HG02623 (cell line): ENCODE results near the gene MSLN.
"Not testable (repeated sequence)": the region's sequence is repeated elsewhere in the genome, so short reads cannot be mapped to it uniquely, and the experiment has no call there.

Source experiments
- ATAC-seq: cut with Tn5 transposase; IDR thresholded peaks from one replicate; pipeline ENCODE4 v1.9.1; 2021; ENCODE audit warnings: moderate library complexity; ENCODE audit not compliant: unreplicated experiment

Gene MSLN

DNA sequence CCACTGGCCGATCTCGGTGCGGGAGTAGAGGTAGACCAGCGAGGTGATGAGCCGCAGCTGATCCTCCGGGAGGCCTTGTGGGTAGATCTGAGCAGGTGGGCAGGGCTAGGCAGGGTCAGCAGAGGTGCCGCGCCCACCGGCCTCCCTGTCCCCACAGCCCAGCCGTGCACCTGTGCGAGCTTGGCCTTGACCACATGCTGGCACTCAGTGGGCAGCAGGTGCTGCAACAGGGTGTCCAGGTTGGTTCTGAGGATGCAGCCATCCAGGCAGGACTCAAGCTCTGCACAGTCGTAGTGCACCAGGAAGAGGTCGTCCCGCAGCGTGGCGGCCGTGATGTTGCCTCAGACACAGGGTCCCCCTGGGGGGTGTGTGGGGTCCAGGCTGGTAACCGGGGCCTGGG, 12.4 kb downstream of the MSLN start:
- ATAC-seq: no peak

DNA sequence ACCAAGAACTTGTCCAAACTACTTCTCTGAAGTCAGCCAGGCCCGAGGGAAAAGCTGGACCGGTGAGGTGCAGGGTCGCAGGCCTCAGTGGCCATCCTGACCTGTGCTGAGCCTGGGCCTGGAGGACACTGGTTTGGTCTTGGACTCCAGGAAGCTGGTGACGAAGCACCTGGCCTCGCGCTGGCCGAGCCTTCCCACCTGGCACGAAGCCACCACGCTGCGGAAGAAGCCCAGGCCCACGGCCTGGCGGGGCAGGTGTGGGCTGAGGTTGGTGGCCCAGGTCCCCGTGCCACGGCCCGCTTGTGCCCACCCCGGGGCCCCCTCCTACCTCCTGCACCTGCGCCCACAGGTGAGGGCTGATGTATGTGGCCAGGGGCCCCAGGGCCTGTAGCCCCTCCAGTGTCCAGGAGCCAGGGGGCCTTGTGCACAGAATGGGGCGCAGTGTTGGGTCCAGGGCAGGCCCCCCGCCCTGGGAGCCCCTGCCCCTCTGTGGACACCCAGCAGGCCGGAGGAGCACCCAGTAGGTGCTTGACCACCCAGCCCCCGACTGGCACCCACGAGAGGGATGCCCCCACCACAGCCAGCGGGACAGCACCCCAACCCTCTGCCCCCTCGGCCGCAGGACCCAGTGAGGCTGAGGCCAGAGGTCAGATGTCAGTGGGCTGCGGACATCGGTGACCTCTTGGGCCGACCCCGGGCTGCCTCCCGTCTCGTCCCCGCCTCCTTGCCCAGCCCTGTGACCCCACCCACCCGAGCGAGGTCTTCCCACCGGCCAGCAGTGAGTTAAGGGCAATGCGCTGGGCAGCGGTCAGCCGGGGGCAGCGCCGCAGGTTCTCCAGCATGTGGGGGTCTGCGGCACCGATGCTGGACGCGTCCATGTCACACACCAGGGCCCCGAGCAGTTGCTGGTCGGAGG, 13.8 kb downstream of the MSLN start:
- no peak for ATAC-seq

DNA sequence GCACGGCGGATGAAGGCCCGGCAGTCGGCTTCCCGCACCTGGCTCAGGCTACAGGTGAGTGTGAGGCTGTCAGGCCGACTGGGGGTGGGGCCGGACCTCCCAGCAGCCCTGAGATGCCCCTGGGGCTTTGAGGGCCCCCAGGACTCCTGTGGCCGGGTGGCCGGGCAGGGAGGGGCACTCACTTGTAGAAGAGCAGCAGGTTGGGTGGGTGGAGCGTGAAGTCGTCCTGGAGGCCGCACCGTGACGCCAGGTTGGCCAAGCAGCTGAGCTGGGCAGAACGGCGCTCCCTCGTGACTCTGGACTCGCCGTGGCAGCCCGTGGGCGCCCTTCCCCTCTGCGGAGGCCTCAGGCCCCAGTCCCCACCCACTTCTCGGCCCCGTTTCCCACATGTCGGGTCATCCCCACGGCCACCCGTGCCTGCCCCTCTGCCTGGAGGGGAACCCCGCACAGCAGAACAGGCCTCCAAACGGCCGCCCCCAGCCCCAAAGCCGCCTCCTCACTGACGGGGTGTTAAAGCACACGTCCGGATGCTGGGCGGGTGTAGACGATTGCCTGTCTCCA, 14.8 kb downstream of the MSLN start:
- no peak for ATAC-seq

DNA sequence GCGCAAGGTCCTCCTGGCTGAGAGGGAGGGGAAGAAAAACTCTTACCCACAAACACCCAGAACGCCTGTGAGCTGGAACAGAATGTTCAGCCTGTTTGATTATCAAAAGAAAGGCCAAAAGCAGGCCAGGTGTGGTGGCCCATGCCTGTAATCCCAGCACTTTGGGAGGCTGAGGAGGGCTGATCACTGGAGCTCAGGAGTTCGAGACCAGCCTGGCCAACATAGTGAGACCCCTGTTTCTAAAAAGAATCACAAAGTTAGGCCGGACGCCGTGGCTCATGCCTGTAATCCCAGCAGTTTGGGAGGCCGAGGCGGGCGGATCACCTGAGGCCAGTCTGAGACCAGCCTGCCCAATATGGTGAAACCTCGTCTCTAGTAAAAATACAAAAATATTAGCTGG, 15.8 kb downstream of the MSLN start:
- ATAC-seq: not testable (repeated sequence)

DNA sequence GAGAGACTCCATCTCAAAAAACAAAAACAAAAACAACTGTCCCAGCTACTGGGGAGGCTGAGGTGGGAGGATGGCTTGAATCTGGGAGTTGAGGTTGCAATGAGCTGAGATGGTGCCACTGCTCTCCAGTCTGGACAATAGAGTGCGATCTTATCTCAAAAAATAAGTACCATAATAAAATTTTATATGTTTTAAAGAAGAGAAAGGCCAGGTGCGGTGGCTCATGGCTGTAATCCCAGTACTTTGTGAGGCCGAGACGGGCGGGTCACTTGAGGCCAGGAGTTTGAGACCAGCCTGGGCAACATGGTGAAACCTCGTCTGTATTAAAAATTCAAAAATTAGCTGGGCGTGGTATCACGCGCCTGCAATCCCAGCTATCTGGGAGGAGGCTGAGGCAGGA, 16.3 kb downstream of the MSLN start:
- no peak for ATAC-seq

DNA sequence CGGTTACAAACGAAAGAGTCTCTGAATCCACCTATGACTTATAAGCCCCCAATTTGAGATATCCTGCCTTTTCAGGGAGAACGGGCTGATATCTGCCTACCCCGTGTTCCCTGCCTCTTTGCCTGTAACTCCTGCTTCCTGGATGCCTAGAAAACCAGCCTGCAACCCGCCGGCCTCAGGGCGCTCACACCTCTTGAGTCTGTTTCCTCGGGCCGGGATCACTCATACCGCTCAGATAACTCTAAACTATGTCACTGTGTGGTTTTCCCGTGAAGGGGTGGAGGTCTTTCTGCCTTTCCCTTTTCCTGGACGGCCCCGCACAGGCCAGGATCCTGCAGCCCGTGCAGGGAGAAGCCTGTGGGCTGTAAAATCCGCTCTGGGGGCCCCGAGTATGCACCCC, 17.3 kb downstream of the MSLN start:
- ATAC-seq: no peak

DNA sequence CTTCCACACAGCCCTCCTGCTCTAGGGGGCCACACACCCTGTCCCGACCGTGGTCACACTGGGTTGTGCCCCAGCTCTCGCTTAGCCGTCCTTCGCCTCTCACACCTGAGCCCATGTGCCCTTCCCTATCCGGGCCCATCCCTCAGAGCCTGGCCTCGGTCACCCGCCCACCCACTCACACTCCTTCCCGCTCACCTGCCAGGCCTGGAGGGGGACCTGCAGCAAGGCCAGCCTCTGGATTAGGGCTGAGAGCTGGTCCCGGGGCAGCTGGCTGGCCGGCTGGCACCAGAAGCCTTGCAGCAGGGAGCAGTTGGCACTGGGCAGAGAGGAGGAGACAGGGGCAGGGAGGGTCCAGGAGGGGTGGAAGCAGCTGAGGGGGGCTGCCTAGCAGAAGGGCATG, 17.9 kb downstream of the MSLN start:
- ATAC-seq: no peak

DNA sequence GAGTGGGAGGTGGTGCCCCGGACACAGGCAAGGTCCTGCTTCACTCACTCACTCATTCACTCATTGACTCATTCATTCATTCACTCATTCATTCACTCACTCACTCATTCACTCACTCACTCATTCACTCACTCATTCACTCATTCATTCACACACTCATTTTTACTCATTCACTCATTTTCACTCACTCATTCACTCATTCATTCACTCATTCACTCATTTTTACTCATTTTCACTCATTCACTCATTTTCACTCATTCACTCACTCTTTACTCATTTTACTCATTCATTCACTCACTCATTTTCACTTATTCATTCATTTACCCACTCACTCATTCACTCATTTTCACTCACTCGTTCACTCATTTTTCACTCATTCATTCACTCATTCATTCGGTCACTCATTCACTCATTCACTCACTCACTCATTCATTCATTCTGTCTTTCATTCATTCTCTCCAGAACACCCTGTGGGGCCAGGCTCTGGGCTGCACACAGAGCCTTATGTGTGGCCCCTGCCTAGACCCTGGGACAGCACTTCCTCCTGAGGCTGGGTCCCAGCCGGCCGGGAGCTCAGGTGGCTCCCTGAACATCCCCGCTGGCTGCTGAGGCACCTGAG, 18.5 kb downstream of the MSLN start:
- ATAC-seq: no peak

DNA sequence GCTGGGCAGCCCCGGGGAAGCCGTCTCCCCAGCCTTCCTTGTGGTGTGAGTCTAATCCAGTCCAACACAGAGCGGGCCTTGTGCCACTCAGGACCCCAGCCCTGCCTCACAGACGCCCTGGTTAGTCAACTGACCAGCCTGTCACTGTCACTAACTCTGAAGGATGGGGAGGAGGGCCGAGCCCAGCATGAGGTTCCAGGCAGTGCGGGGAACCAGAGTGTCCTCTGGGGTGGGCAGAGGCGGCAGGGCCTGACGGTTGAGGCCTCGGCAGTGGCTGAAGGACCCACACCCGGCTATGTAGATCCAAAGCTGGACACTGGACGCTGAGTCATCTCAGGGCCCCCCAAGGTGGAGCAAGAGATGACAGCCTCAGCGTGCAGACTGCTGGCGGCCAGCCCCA, 19.0 kb downstream of the MSLN start:
- no peak for ATAC-seq

DNA sequence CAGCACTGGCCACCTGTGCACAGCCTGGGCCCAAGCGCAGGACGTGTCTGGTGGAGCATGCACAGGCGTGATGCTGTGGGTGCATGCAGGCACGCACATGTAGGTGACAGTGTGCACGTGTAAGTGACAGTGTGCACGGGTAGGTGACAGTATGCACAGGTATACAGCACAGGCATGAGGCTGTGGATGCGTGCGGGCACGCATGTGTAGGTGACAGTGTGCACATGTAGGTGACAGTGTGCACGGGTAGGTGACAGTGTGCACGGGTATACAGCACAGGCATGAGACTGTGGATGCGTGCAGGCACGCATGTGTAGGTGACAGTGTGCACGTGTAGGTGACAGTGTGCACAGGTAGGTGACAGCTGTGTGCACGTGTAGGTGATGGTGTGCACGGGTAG, 19.8 kb downstream of the MSLN start:
- no peak for ATAC-seq

DNA sequence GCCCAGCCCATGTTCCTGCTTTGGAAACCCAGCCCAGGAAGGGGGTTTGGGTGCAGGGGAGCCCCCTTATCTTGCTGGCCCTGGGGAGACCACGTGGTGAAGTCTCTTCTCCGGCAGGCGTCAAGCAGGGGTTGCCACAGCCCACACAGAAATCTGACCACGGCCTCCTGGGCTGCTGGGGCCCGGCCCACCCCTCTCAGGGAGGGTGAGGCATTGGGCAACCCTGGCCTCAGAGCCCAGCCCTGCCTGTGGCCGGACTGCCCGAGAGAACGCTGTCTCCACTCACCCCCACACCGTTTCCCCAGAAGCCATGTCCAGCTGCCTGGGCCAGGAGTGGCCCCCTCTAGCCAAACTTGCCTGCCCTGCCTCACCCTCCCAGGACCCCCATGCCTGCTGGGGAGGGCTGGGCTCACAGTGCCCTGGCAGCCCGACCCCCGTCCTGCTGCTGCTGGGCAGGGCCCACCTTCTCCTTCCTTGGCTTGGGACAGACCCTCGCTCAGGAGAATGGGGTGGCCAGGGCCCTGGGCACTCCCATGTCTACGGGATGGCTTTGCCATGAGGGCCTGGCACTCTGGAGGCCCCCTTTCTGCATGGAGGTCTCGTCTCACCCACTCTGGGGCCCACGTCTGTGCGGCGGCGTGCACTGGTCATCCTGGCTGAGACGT, 20.9 kb downstream of the MSLN start:
- no peak for ATAC-seq

DNA sequence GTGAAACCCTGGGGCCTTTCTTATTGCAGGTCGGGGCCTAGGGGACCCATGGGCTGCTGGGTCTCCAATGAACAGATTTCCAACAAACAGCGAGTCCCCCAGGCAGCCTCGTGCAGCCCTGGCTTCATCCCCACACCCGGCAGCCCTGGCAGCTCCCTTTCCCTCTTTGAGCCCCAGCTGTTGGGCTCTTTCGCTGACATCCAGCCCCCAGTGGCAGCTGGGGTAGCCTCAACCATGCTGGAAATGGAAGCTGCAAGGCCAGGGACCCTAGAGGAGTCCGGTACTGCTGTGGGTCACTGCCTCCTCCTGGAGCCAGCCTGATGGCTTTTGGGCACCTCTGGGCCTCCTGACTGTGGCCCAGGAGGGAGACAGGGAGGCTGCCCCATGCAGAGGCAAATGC, 21.7 kb downstream of the MSLN start:
- ATAC-seq: no peak

DNA sequence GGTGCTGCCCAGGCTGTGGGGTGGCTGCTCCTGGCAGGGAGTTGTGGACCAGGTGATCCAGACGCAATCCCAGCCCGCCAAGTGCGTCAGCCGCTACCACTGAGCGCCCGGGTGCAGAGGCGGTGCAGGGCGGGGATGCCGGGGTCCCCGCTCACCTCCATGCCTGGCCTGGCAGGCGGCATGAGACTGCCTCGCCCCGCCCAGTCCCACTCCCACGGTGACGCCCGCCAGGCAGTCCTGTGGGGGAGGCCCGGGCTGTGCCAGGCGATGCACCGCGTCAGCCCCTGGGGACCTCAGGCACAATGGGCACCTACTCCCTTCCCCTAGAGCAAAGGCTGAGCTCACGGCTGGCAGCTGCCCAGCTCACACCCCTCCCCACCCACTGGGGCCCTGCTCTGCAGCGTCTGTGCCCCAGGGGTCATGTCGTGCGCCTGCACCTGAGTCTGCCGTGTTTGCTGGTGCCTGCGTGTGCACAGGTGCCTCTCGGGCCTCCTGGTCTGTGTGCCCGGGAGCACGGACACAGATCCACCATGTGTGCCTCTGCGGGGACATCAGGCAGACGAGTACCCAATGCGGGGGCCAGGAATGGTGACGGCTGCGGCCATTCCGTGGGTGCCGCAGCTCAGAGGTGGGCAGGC, 22.4 kb downstream of the MSLN start:
- ATAC-seq: no peak

DNA sequence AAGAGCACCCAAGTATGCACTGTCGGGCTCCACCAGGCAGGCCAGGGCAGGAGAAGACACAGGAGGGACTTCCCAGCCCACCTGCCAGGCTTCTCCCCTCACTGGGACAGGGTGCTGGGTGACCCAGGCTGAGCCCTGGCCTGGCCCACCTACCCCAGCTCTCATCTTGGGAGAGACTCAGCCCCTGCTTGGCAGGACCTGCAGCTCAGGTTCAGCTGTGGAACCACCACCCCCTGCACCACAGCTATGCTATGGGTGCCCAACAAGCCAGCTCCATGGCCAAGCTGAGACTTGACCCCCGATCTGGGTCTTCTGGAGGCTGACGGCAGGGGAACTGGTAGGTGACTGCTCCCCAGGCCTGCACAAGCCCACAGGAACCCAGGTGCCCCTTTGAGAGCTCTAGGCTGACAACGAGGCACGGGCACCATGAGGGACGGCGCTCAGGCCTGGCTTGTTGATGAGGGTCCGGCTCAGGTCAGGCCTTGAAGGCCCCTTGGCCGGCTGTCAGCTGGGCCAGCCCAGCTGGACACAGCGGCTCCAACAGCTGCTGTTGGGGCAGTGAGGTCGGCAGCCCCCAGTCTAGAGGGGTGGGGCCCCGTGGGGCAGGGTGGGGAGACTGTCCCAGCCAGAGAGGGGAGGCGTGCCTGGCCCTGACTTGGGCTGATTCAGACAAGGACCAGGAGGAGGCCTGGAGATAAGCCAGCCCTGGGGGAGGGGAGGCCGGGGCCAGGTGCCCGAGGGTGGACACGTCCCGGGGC, 23.0 kb downstream of the MSLN start:
- no peak for ATAC-seq

DNA sequence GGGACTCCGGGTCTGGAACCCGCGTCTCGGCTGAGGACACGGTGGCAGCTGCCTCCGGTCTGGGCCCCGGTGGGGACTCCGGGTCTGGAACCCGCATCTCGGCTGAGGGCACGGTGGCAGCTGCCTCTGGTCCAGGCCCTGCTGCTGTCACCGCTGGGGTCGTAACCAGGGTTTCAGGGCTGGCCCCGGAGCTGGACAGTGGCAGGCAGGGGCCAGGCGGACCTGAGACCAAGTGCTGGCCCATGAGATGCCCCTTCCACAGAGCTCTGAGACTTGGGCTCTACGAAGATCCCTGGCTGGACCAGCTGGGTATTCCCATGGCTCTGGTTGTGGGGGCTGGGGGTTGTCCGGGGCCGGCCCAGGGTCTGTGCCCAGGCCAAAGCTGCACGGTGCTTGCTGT, 23.9 kb downstream of the MSLN start:
- ATAC-seq: no peak

DNA sequence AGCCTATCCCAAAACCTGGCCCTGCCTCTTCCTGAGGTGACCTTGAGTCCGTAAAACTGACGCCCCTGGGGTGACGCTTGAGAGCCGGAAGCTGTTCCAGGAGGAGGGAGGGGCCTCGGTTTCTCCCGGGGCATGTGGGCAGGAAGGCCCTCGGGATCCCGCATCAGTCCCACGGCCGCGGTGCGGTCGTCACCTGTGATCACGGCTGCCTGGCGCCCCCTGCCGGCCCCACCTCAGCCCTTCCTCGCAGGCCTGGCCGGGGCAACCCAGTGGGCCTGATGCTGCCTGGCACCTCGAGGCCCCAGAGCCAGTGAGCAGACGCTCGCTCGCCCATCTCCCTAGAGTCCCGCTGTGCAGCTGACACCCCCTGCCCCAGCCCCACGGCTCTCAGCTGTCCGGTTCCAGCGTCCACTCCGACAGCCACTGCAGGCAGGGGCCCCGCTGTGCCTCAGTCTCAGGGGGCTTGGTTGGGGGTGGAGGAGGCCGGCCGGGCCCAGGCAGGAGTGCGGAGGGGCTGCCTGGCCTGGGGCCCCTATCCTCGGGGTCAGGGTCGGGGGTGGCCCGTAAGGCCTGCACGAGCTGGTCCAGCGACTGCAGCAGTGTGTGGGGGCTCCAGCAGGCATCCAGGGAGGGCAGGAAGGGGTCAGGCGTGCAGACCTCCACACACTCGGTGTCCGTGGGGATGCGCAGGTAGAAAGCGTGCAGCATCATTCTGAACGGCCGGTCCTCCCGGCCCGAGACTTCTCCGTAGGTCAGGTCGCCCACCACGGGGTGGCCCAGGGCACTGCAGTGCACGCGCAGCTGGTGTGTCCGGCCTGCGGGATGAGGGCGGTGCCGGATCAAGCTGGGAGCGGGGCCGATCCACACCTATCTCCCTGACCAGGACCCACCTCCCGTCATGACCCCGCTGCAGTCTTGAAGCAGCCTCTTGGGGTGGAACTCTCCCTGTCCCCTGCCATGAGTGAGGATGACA, 25.3 kb downstream of the MSLN start:
- no peak for ATAC-seq

DNA sequence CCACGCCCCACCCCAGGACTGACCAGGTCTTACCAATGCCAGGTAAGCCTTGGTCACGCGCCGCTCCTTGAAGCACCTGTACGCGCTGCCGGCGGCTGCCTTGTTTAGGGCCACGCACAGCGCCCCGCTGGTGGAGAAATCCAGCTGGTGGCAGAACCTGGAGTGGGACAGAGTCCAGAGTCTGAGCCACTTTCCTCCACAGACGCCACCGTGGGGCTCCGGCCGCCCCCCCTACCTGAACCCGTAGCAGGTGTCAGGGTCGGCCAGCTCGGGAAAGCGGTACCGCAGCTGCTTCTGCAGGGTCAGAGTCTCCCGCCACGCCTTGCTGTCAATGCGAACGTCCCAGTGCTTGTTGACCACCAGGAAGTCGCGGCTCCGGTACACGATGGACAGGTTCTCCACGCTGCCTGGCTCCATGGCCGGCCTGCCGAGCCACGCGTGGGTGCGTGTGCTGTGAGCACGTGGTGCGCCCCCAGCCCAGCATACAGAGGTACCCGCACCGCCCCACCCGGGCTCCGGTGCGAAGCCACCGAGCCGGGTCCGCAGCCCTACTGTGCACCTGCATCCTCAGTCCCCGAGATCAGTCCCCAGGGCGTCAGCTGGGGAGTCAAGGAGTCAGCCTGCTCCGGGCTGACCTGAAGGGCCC, 26.9 kb downstream of the MSLN start:
- no peak for ATAC-seq

DNA sequence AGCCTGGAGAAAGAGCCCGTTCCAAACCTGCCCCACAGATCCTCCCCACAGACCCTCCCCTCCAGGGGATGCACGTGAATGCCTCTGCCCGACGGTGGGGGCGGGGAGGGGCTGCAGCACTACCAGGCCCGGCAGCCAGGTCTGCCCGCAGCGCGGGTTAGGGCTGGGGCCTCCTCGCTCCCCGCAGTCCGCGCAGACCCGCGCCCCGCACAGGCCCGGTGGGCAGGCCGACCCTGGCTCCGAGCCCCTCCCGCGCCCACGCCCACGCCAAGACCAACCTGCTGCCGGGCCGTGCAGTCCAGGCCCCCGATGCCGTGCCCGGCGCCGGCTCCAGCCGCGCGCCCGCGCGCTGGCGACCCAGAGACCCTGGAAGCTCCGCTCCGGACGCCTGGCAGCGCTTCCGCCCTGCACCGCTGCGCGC, 27.5 kb downstream of the MSLN start, which contains the start of gene RPUSD1:
RPUSD1 (minus strand) TSS at position 404 of the 421 bp plus-strand sequence. CDS start 644 bp downstream, outside the sequence.
- no peak for ATAC-seq
